ENCODE measurements around the gene OR5W2. TPM values are rescaled to one million over a fixed set of nuclear protein-coding genes. Genes with fewer than 3 reads are reported as not detected.
"Not testable (repeated sequence)": the region's sequence is repeated elsewhere in the genome, so short reads cannot be mapped to it uniquely, and the experiment has no call there.

Gene OR5W2
- total and polyA plus RNA-seq, 2 experiments from 2014 or later = not detected

DNA sequence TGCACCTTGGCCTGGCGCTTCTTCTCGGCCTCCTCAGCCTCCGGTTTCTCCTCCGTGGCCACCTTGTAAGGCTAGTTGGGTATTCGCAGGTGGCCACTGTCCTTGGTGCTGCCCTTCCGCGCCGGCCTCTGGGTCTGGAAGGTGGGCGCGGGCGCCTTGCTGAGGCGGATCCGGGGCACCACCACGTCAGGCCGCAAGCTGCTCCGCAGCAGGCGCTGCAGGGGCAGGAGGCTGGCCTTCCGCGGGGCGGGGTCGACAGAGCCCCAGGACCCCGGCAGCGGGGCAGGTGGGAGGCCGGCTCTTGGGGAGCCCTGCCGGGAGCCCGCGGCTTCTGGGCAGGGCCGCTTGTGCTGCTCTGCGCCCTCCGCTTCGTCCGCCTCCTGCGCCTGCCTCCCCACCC is 41.7 kb downstream of the OR5W2 start:
- not testable (repeated sequence) for H3K27me3 Mint-ChIP-seq (ENCODE audit: insufficient read depth, low read depth, poor library complexity); H3K9me2 ChIP-seq (ENCODE audit: insufficient read depth)

DNA sequence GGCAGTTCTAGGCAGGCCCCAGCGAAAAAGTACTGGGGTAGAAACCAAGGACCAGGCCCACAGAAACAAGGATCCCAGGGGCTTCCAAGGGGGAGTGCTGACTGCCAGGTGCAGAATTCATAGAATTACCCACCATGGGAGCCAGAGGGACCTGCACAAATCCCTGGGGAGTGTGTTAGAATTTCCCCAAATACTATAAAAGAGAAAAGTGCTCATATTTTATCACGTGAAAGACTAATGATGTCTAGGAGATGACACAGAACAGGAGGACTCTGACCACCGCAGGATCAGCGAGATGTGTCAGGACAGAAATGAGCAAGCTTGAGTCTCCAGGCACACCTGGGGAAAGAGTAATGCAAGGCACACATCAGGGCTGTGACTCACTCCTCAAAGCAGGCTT is 47.0 kb downstream of the OR5W2 start:
- peaks cover 25% of the 10 kb centered on the region for H3K36me3 Mint-ChIP-seq (ENCODE audit: low read depth)
- not testable (repeated sequence) for H3K27ac ChIP-seq (ENCODE audit: low read depth); H3K4me1 Mint-ChIP-seq; H3K27ac Mint-ChIP-seq; H3K36me3 ChIP-seq (ENCODE audit: insufficient read depth); H4K20me1 ChIP-seq (replicated peaks; ENCODE audit: insufficient read depth); DNase-seq (ENCODE audit: low spot score); H3K4me3 ChIP-seq; H3K79me2 ChIP-seq (replicated peaks; ENCODE audit: insufficient read depth); H3K4me2 ChIP-seq; H3F3A ChIP-seq (replicated peaks; ENCODE audit: low read depth); H3K9me2 ChIP-seq (ENCODE audit: insufficient read depth); ATAC-seq; H3K4me1 ChIP-seq (ENCODE audit: insufficient read depth); H3K4me3 Mint-ChIP-seq; H3K27me3 Mint-ChIP-seq (ENCODE audit: insufficient read depth, low read depth, poor library complexity); H2AFZ ChIP-seq; H3K27me3 ChIP-seq (ENCODE audit: insufficient read depth)
- peaks cover 94% of the 10 kb centered on the region for H3K9me3 Mint-ChIP-seq

More for the DNA sequence above, 41.7 kb downstream of the OR5W2 start:
- H3K27ac ChIP-seq (ENCODE audit: low read depth); H3K27me3 ChIP-seq (ENCODE audit: insufficient read depth); H3K36me3 ChIP-seq (ENCODE audit: insufficient read depth); H3F3A ChIP-seq (replicated peaks; ENCODE audit: low read depth); H3K4me3 Mint-ChIP-seq; H3K4me3 ChIP-seq; H2AFZ ChIP-seq; H3K27ac Mint-ChIP-seq; H3K4me1 Mint-ChIP-seq; H3K79me2 ChIP-seq (replicated peaks; ENCODE audit: insufficient read depth); ATAC-seq; H4K20me1 ChIP-seq (replicated peaks; ENCODE audit: insufficient read depth); H3K4me2 ChIP-seq; H3K4me1 ChIP-seq (ENCODE audit: insufficient read depth): not testable (repeated sequence)
- H3K36me3 Mint-ChIP-seq (ENCODE audit: low read depth) = peaks cover 15% of the 10 kb centered on the region
- peaks cover 87% of the 10 kb centered on the region for H3K9me3 Mint-ChIP-seq
- DNase-seq (ENCODE audit: low spot score) = peak; percentile 11
- TF ChIP-seq, protein P1, sequence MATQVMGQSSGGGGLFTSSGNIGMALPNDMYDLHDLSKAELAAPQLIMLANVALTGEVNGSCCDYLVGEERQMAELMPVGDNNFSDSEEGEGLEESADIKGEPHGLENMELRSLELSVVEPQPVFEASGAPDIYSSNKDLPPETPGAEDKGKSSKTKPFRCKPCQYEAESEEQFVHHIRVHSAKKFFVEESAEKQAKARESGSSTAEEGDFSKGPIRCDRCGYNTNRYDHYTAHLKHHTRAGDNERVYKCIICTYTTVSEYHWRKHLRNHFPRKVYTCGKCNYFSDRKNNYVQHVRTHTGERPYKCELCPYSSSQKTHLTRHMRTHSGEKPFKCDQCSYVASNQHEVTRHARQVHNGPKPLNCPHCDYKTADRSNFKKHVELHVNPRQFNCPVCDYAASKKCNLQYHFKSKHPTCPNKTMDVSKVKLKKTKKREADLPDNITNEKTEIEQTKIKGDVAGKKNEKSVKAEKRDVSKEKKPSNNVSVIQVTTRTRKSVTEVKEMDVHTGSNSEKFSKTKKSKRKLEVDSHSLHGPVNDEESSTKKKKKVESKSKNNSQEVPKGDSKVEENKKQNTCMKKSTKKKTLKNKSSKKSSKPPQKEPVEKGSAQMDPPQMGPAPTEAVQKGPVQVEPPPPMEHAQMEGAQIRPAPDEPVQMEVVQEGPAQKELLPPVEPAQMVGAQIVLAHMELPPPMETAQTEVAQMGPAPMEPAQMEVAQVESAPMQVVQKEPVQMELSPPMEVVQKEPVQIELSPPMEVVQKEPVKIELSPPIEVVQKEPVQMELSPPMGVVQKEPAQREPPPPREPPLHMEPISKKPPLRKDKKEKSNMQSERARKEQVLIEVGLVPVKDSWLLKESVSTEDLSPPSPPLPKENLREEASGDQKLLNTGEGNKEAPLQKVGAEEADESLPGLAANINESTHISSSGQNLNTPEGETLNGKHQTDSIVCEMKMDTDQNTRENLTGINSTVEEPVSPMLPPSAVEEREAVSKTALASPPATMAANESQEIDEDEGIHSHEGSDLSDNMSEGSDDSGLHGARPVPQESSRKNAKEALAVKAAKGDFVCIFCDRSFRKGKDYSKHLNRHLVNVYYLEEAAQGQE (IDR thresholded peaks at IDR 0.05; ENCODE audit: unreplicated experiment) = peak; percentile 58

Small RNA genes lying within 50 kb of the gene (small RNA-seq; reads per million reads assigned to genes)
- gene AC036111.3 (ENCODE audit: low replicate concordance) = not detected

Other genes starting within 250 kb of the OR5W2 start
- gene OR5D13, start 141.1 kb downstream of the OR5W2 start, total RNA-seq (2014; rRNA removed; shearing (Covaris generic)) = not detected in 2 replicates
- gene OR5D13, start 141.1 kb downstream of the OR5W2 start, polyA plus RNA-seq (2016; fragmentation: Nextera tagmentation; extraction: Ambion mirVana) = not detected in 2 replicates
- gene OR5D14, start 119.0 kb downstream of the OR5W2 start, total RNA-seq (2014; rRNA removed; shearing (Covaris generic)) = not detected in 2 replicates
- not detected in 2 replicates for gene OR5D14, start 119.0 kb downstream of the OR5W2 start, polyA plus RNA-seq (2016; fragmentation: Nextera tagmentation; extraction: Ambion mirVana)
- gene OR5L1, start 103.2 kb downstream of the OR5W2 start, total RNA-seq (2014; rRNA removed; shearing (Covaris generic)) = not detected in 2 replicates
- not detected in 2 replicates for gene OR5L1, start 103.2 kb downstream of the OR5W2 start, polyA plus RNA-seq (2016; fragmentation: Nextera tagmentation; extraction: Ambion mirVana)
- gene OR5D18, start 95.0 kb downstream of the OR5W2 start, total RNA-seq (2014; rRNA removed; shearing (Covaris generic)) = not detected in 2 replicates
- gene OR5D18, start 95.0 kb downstream of the OR5W2 start, polyA plus RNA-seq (2016; fragmentation: Nextera tagmentation; extraction: Ambion mirVana) = not detected in 2 replicates
- not detected in 2 replicates for gene OR5L2, start 87.4 kb downstream of the OR5W2 start, total RNA-seq (2014; rRNA removed; shearing (Covaris generic))
- not detected in 2 replicates for gene OR5L2, start 87.4 kb downstream of the OR5W2 start, polyA plus RNA-seq (2016; fragmentation: Nextera tagmentation; extraction: Ambion mirVana)
- not detected in 2 replicates for gene OR5D16, start 75.8 kb downstream of the OR5W2 start, total RNA-seq (2014; rRNA removed; shearing (Covaris generic))
- gene OR5D16, start 75.8 kb downstream of the OR5W2 start, polyA plus RNA-seq (2016; fragmentation: Nextera tagmentation; extraction: Ambion mirVana) = not detected in 2 replicates
- gene TRIM51, start 31.3 kb downstream of the OR5W2 start, total RNA-seq (2014; rRNA removed; shearing (Covaris generic)) = not detected in 2 replicates
- 0.14 and 0.21 TPM in 2 replicates for gene TRIM51, start 31.3 kb downstream of the OR5W2 start, polyA plus RNA-seq (2016; fragmentation: Nextera tagmentation; extraction: Ambion mirVana)
- not detected in 2 replicates for gene OR5I1, start 21.8 kb upstream of the OR5W2 start, total RNA-seq (2014; rRNA removed; shearing (Covaris generic))
- not detected in 2 replicates for gene OR5I1, start 21.8 kb upstream of the OR5W2 start, polyA plus RNA-seq (2016; fragmentation: Nextera tagmentation; extraction: Ambion mirVana)
- 0.10 and 0.58 TPM in 2 replicates for gene OR10AG1, start 55.4 kb upstream of the OR5W2 start, total RNA-seq (2014; rRNA removed; shearing (Covaris generic))
- gene OR10AG1, start 55.4 kb upstream of the OR5W2 start, polyA plus RNA-seq (2016; fragmentation: Nextera tagmentation; extraction: Ambion mirVana) = 0.06 TPM in 1 of 2 replicates, not detected in the other
- gene OR5F1, start 80.0 kb upstream of the OR5W2 start, total RNA-seq (2014; rRNA removed; shearing (Covaris generic)) = not detected in 2 replicates
- not detected in 2 replicates for gene OR5F1, start 80.0 kb upstream of the OR5W2 start, polyA plus RNA-seq (2016; fragmentation: Nextera tagmentation; extraction: Ambion mirVana)
- not detected in 2 replicates for gene OR5AS1, start 113.1 kb upstream of the OR5W2 start, total RNA-seq (2014; rRNA removed; shearing (Covaris generic))
- not detected in 2 replicates for gene OR5AS1, start 113.1 kb upstream of the OR5W2 start, polyA plus RNA-seq (2016; fragmentation: Nextera tagmentation; extraction: Ambion mirVana)
- gene OR8I2, start 178.7 kb upstream of the OR5W2 start, total RNA-seq (2014; rRNA removed; shearing (Covaris generic)) = not detected in 2 replicates
- not detected in 2 replicates for gene OR8I2, start 178.7 kb upstream of the OR5W2 start, polyA plus RNA-seq (2016; fragmentation: Nextera tagmentation; extraction: Ambion mirVana)
- not detected in 2 replicates for gene OR8H2, start 189.1 kb upstream of the OR5W2 start, total RNA-seq (2014; rRNA removed; shearing (Covaris generic))
- gene OR8H2, start 189.1 kb upstream of the OR5W2 start, polyA plus RNA-seq (2016; fragmentation: Nextera tagmentation; extraction: Ambion mirVana) = not detected in 2 replicates
- not detected in 2 replicates for gene OR8H3, start 207.8 kb upstream of the OR5W2 start, total RNA-seq (2014; rRNA removed; shearing (Covaris generic))
- not detected in 2 replicates for gene OR8H3, start 207.8 kb upstream of the OR5W2 start, polyA plus RNA-seq (2016; fragmentation: Nextera tagmentation; extraction: Ambion mirVana)
- not detected in 2 replicates for gene OR8J3, start 225.6 kb upstream of the OR5W2 start, total RNA-seq (2014; rRNA removed; shearing (Covaris generic))
- not detected in 2 replicates for gene OR8J3, start 225.6 kb upstream of the OR5W2 start, polyA plus RNA-seq (2016; fragmentation: Nextera tagmentation; extraction: Ambion mirVana)
- not detected in 2 replicates for gene OR8K5, start 245.7 kb upstream of the OR5W2 start, total RNA-seq (2014; rRNA removed; shearing (Covaris generic))
- not detected in 2 replicates for gene OR8K5, start 245.7 kb upstream of the OR5W2 start, polyA plus RNA-seq (2016; fragmentation: Nextera tagmentation; extraction: Ambion mirVana)

All from GM23338 (cell line).